Astrocyte (in vitro differentiated cells and primary cell): ENCODE data around the gene RIOK3. TPM values are rescaled to one million over a fixed set of nuclear protein-coding genes. Genes with fewer than 3 reads are reported as not detected.

Experiments used
- DNase-seq: peaks from one replicate; pipeline ENCODE4 v3.0.0-alpha.2; 2010; ENCODE audit warnings: low read depth
- FAIRE-seq: peaks from 2 replicates; lab custom pipeline; 2011; peaks lifted over from hg19 to GRCh38; lab: Jason Lieb, UNC
- H2AFZ ChIP-seq: 2 replicates; pipeline ENCODE4 v1.6.0; 2012; ENCODE audit warnings: low read depth, low read length, inconsistent platforms
- H3K27ac ChIP-seq: 2 replicates; pipeline ENCODE4 v1.5.1; 2011; ENCODE audit warnings: low read depth, low read length, inconsistent platforms
- H3K27me3 ChIP-seq: 2 replicates; pipeline ENCODE4 v1.6.0; 2011; ENCODE audit warnings: low read length, inconsistent platforms; ENCODE audit not compliant: insufficient read depth
- H3K36me3 ChIP-seq: 2 replicates; pipeline ENCODE4 v1.5.1; 2011; ENCODE audit warnings: low read length, inconsistent platforms; ENCODE audit not compliant: insufficient read depth
- H3K4me1 ChIP-seq: 2 replicates; pipeline ENCODE4 v1.5.1; 2011; ENCODE audit warnings: low read length, inconsistent platforms; ENCODE audit not compliant: insufficient read depth
- H3K4me2 ChIP-seq: 2 replicates; pipeline ENCODE4 v1.6.0; 2012; ENCODE audit warnings: low read length, inconsistent platforms
- H3K4me3 ChIP-seq: 2 replicates; pipeline ENCODE4 v1.5.1; 2011; ENCODE audit warnings: low read depth, mild to moderate bottlenecking, low read length, inconsistent platforms; ENCODE audit not compliant: insufficient read depth
- H3K79me2 ChIP-seq: 2 replicates; pipeline ENCODE4 v1.6.0; 2012; ENCODE audit warnings: mild to moderate bottlenecking, low read length, inconsistent platforms; ENCODE audit not compliant: insufficient read depth
- H3K9ac ChIP-seq: 2 replicates; pipeline ENCODE4 v1.6.0; 2012; ENCODE audit warnings: mild to moderate bottlenecking, low read length, inconsistent platforms
- H3K9me3 ChIP-seq: 2 replicates; pipeline ENCODE4 v1.5.1; 2012; ENCODE audit warnings: low read depth, mild to moderate bottlenecking, low read length, inconsistent platforms; ENCODE audit not compliant: insufficient read depth
- H4K20me1 ChIP-seq: 2 replicates; pipeline ENCODE4 v1.6.0; 2012; ENCODE audit warnings: low read length, inconsistent platforms; ENCODE audit not compliant: insufficient read depth
- H3K27ac Mint-ChIP-seq: one replicate; pipeline ENCODE4 v1.8.0; 2021; ENCODE audit warnings: mild to moderate bottlenecking, mixed read lengths; ENCODE audit not compliant: unreplicated experiment
- H3K27me3 Mint-ChIP-seq: one replicate; pipeline ENCODE4 v1.8.0; 2021; ENCODE audit warnings: low read depth, mixed read lengths; ENCODE audit not compliant: unreplicated experiment
- H3K36me3 Mint-ChIP-seq: one replicate; pipeline ENCODE4 v1.8.0; 2021; ENCODE audit warnings: low read depth, mixed read lengths; ENCODE audit not compliant: unreplicated experiment
- H3K4me1 Mint-ChIP-seq: one replicate; pipeline ENCODE4 v1.8.0; 2021; ENCODE audit warnings: low read depth, mixed read lengths; ENCODE audit not compliant: unreplicated experiment
- H3K4me3 Mint-ChIP-seq: one replicate; pipeline ENCODE4 v1.8.0; 2021; ENCODE audit warnings: mild to moderate bottlenecking, moderate library complexity, mixed read lengths; ENCODE audit not compliant: unreplicated experiment
- H3K9me3 Mint-ChIP-seq: one replicate; pipeline ENCODE4 v1.8.0; 2021; ENCODE audit warnings: mild to moderate bottlenecking, mixed read lengths; ENCODE audit not compliant: unreplicated experiment
- EZH2 ChIP-seq: IDR thresholded peaks from 2 replicates; pipeline ENCODE4 v1.6.1; 2012; ENCODE audit warnings: mild to moderate bottlenecking, low read length, inconsistent platforms; ENCODE audit not compliant: insufficient read depth
- total RNA-seq: library from RNA; stranded (reverse); gene quantifications from 2 replicates; pipeline ENCODE4 v1.2.1, GENCODE V29; 2021
- TF ChIP-seq, protein P1 (sequence below): IDR thresholded peaks from 2 replicates; pipeline ENCODE4 v1.5.1; 2011; ENCODE audit warnings: low read depth, mild to moderate bottlenecking, inconsistent platforms, low read length, moderate library complexity; ENCODE audit not compliant: insufficient read depth

Gene RIOK3
- total RNA-seq, 1 donor from 2014 or later: 96.0 TPM

DNA sequence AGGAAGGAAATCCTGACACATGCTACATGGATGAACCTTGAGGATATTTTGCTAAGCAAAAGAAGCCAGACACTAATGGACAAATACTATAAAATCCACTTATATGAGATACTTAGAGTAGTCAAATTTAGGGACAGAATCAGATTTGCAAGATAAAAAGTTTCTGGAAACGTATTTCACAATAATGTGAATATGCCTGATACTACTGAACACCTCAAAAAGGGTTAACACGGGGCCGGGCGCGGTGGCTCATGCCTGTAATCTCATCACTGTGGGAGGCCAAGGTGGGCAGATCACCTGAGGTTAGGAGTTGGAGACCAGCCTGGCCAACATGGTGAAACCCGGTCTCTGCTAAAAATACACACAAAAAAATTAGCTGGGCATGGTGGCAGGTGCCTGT lies 48.5 kb downstream of the RIOK3 start:
- H3K4me3 ChIP-seq: no peak overlapping the region
- H3K9me3 ChIP-seq: no peaks in the 10 kb centered on the region
- H3K4me2 ChIP-seq: no peak overlapping the region
- H4K20me1 ChIP-seq: peaks cover 15% of the 10 kb centered on the region
- no peaks in the 10 kb centered on the region for H3K36me3 ChIP-seq
- H3K36me3 Mint-ChIP-seq: peaks cover 3% of the 10 kb centered on the region
- H2AFZ ChIP-seq: no peak overlapping the region
- peaks cover 21% of the 10 kb centered on the region for H3K4me1 Mint-ChIP-seq
- no peak overlapping the region for H3K4me3 Mint-ChIP-seq
- no peaks in the 10 kb centered on the region for H3K9me3 Mint-ChIP-seq
- H3K4me1 ChIP-seq: peaks cover 11% of the 10 kb centered on the region
- H3K27ac ChIP-seq: no peak overlapping the region
- TF ChIP-seq, protein P1, sequence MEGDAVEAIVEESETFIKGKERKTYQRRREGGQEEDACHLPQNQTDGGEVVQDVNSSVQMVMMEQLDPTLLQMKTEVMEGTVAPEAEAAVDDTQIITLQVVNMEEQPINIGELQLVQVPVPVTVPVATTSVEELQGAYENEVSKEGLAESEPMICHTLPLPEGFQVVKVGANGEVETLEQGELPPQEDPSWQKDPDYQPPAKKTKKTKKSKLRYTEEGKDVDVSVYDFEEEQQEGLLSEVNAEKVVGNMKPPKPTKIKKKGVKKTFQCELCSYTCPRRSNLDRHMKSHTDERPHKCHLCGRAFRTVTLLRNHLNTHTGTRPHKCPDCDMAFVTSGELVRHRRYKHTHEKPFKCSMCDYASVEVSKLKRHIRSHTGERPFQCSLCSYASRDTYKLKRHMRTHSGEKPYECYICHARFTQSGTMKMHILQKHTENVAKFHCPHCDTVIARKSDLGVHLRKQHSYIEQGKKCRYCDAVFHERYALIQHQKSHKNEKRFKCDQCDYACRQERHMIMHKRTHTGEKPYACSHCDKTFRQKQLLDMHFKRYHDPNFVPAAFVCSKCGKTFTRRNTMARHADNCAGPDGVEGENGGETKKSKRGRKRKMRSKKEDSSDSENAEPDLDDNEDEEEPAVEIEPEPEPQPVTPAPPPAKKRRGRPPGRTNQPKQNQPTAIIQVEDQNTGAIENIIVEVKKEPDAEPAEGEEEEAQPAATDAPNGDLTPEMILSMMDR: no peak
- no peak for TF ChIP-seq EZH2
- H3K27me3 ChIP-seq: no peaks in the 10 kb centered on the region
- H3K9ac ChIP-seq: no peak overlapping the region
- no peak for DNase-seq
- no peak overlapping the region for H3K27ac Mint-ChIP-seq
- peaks cover 18% of the 10 kb centered on the region for H3K79me2 ChIP-seq
- FAIRE-seq: no peak
- no peaks in the 10 kb centered on the region for H3K27me3 Mint-ChIP-seq

DNA sequence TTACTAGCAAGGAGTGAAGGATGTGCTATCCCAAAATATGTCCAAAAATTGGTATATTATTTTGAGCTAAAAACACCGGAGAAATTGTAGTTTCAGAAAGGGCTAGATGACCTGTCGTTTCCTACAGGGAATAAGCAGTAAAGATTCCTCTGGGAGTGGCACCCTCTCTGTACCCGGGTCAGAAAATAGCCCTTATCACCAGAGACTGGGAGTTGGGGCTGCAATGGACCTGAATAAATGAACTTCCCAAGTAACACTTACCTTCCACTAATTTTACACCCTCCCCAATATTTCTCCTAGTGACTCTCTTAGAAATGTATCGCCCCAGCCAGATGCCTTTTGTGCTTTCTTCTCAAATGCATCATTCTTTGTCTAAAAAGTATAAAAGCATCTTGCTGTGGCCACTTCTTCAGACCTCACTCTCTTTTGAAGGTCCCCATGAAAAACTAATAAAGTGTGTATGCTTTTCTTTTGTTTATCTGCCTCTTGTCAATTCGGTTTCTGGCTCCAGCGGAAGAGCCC lies 49.5 kb downstream of the RIOK3 start:
- TF ChIP-seq, protein P1: no peak
- no peak for TF ChIP-seq EZH2
- Histone ChIP-seq H3K9me3 (no peaks in the 10 kb centered on the region), H2AFZ (peak overlapping the region; percentile 98), H3K36me3 (no peaks in the 10 kb centered on the region), H4K20me1 (peaks cover 15% of the 10 kb centered on the region), H3K27me3 (no peaks in the 10 kb centered on the region), H3K9ac (peak overlapping the region; percentile 88), H3K4me2 (peak overlapping the region; percentile 98), H3K27ac (peak overlapping the region; percentile 38), H3K4me1 (peaks cover 11% of the 10 kb centered on the region), H3K4me3 (peak overlapping the region; percentile 84), H3K79me2 (peaks cover 20% of the 10 kb centered on the region)
- DNase-seq: no peak
- no peaks in the 10 kb centered on the region for H3K9me3 Mint-ChIP-seq
- H3K4me3 Mint-ChIP-seq: peak overlapping the region; percentile 84
- no peaks in the 10 kb centered on the region for H3K27me3 Mint-ChIP-seq
- peak overlapping the region; percentile 63 for H3K27ac Mint-ChIP-seq
- no peak for FAIRE-seq
- H3K36me3 Mint-ChIP-seq: peaks cover 3% of the 10 kb centered on the region
- H3K4me1 Mint-ChIP-seq: peaks cover 21% of the 10 kb centered on the region
